NCI-H2227 treated with DMSO at 0.1 percent for 48 hours (cell line): Measurements from ENCODE around the gene AFG1L.
"Not testable (repeated sequence)": the region's sequence is repeated elsewhere in the genome, so short reads cannot be mapped to it uniquely, and the experiment has no call there.

Experiments used
- DNase-seq: peaks from one replicate; lab custom pipeline; 2025; lab: John Stamatoyannopoulos, UW

AFG1L gene

GRCh38 chr6:108416047-108416833, 121.4 kb downstream of the AFG1L start:
- DNase-seq, result not testable (repeated sequence)

DNA sequence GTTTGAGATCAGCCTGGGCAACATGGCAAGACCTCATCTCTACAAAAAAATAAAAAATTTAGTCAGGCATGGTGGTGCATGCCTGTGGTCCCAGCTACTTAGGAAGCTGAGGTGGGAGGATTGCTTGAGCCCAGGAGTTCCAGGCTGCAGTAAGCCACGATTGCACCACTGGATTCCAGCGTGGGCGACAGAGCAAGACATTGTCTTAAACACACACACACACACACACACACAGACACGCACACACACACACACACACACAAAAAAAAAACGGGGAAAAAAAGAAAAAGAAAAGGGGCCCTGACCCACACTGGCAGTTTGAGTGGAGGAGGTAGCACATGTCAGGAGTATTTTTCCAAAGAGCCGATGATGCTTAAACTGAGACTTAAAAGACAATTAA, 122.2 kb downstream of the AFG1L start:
- no peak for DNase-seq

- no peak for DNase-seq
Measured at GRCh38 chr6:108419474-108419873, 124.6 kb downstream of the AFG1L start.

- DNase-seq, result no peak
Measured at GRCh38 chr6:108419934-108420609, 125.2 kb downstream of the AFG1L start.

- DNase-seq, result no peak
Measured at GRCh38 chr6:108421366-108421765, 126.5 kb downstream of the AFG1L start.

DNA sequence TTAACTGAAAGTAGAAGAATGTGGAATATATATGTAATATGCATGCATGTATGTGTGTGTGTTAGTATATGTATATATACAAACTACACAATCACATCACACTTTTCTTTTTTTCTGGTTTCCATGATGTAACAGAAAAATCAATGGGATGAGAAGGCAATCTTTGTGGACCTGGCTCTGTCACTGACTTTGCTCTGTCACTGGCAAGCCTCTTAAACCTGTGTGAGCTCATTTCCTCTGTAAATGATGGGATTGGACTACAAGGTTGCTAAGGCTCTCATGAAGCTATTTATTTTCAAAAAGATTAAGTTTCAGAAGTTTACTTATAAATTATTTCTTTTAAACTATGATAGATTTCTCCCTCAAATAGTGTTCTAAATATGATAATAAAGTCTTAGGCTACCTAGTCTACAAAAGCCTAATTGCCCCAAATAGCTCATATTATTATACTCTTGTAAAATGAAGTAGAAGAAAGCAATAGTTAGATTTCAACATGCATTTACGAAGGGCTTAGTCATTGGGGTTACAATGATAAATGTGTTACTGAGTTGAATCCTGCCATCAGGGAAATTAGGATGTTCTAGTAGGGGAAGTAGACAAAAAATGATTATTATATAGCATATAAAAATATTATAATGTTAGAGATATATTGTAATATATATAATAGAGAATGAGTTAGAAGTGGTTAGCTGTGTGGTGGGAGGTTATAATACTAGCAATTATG, 129.3 kb downstream of the AFG1L start:
- DNase-seq, result no peak

DNA sequence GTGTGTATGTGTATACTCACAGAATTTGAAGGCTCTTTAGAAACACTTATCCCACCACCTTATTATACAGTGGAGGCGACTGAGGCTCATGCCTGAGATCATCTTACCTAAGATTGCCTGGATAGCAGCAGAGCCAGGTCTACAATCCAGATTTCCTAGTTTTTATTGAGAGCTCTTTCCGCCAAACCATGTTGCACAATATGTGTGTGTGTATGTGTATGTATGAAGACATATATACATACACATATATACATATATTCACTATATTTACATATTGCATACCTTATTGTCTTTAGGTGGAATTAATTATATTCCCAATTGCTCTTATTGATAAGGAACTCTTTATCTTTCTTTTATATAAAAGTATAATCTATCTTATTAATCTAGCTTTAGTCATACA, 130.6 kb downstream of the AFG1L start:
- DNase-seq, result no peak

GRCh38 chr6:108432143-108432542, 137.3 kb downstream of the AFG1L start:
- DNase-seq, result no peak

- DNase-seq, result no peak
Measured at GRCh38 chr6:108432792-108433191, 137.9 kb downstream of the AFG1L start.

DNA sequence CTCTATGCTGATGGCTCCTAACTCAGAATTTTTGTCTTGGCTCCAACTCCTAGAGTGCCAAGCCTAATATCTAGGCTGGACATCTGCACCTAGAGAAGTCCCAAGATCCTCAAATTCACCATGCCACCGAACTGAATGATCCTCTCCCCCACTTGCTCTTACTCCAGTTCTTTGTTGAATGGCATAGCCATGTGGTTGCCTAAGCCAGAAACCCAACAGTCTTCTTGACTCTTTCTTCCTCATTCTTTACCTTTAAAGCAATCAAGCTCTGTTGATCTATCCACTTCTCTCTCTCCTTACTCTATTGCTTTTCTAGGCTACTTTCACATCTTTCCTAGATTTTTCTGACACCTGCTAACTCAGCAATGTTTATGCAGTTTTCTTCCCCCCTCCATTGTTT, 139.4 kb downstream of the AFG1L start:
- DNase-seq, result no peak

- no peak for DNase-seq
Measured at GRCh38 chr6:108435391-108435790, 140.5 kb downstream of the AFG1L start.

DNA sequence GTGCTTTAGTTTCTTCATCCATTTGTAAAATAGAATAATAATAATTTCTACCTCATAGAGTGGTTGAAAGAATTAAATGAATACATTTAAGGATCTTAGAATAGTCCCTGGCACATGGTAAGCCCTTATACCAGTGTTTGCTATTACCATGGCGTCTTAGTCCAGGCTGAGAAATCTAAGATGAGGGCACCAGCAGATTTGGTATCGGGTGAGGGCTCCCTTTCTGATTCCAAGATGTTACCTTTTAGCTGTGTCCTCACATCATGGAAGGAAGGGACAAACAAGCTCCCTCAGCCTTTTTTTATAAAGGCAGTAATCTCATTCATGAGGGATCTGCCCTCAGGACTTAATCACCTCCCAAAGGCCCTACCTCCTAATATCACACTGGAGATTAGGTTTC, 141.9 kb downstream of the AFG1L start:
- no peak for DNase-seq

DNA sequence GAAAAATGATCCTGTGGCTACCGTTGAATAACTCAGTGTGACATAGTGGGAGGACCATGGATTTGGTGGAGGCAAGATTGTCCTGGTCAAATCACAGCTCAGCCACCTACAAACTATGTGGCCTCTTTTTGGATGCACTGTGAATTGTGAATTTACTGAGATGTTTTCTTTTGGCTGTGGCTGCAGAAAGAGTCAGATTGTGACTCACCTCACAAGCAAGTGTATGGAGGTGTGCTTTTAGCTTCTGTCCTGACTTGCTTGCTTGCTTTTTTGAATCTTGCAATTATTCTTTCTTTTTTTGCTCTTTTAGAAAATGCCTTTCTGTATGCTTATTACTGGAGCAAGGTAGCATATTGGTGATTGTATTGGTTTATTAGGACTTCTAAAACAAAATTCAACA, 143.0 kb downstream of the AFG1L start:
- no peak for DNase-seq

GRCh38 chr6:108438918-108439317, 144.1 kb downstream of the AFG1L start:
- no peak for DNase-seq

GRCh38 chr6:108441141-108441540, 146.3 kb downstream of the AFG1L start:
- no peak for DNase-seq

- no peak for DNase-seq
Measured at GRCh38 chr6:108442770-108443520, 148.1 kb downstream of the AFG1L start.

DNA sequence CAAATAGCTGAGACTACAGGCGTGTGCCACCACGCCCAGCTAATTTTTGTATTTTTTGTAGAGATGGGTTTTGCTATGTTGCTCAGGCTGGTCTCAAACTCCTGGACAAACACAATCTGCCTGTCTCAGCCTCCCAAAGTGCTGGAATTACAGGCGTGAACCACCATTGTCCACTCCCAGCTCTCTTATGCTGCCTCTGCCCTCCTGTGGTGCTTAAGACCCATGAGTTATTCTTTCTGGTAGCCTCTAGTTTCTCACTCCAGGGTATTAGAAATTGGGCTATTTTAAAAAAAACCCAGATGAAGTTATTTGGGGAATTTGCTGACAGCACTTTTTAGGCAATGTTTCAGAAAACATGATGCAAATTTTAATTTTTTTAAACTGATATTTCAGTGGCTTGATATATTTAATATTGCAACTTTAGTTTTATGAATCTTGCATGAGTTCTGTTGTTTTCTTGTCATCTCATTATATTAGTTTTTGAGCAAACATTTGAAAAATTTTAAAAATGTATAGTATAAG, 151.8 kb downstream of the AFG1L start:
- DNase-seq, result no peak

- no peak for DNase-seq
Measured at GRCh38 chr6:108448481-108448880, 153.6 kb downstream of the AFG1L start.

- not testable (repeated sequence) for DNase-seq
Measured at GRCh38 chr6:108449717-108450116, 154.9 kb downstream of the AFG1L start.

DNA sequence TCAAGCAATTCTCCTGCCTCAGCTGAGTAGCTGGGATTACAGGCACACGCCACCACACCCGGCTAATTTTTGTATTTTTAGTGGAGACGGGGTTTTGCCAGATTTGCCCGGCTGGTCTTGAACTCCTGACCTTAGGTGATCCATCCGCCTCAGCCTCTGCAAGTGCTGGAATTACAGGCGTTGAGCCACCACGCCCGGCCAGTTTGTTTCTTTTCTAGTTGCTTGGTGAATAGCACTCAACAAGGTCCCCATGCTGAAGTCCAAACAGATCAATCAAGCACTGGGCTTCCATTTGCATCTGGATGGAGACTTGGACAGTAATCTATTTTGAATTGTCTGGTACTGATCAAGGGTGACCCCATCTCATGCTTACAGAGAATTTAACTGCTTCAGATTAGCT, 157.0 kb downstream of the AFG1L start:
- DNase-seq, result no peak

- no peak for DNase-seq
Measured at GRCh38 chr6:108452711-108453195, 157.9 kb downstream of the AFG1L start.
